Measurements from ENCODE around the gene MDN1.
"Not testable (repeated sequence)": the region's sequence is repeated elsewhere in the genome, so short reads cannot be mapped to it uniquely, and the experiment has no call there.

Gene MDN1

GRCh38 chr6:89655122-89655521 lies 164.5 kb downstream of the MDN1 start:
- DNase-seq (ENCODE audit: low spot score) = no peak
- no peak for TF ChIP-seq CTCF (IDR thresholded peaks at IDR 0.05; ENCODE audit: extremely low read depth, missing control alignments)

- no peak for DNase-seq (ENCODE audit: low spot score)
- no peak for TF ChIP-seq CTCF (IDR thresholded peaks at IDR 0.05; ENCODE audit: extremely low read depth, missing control alignments)
Measured at GRCh38 chr6:89650579-89650978, 169.0 kb downstream of the MDN1 start.

DNA sequence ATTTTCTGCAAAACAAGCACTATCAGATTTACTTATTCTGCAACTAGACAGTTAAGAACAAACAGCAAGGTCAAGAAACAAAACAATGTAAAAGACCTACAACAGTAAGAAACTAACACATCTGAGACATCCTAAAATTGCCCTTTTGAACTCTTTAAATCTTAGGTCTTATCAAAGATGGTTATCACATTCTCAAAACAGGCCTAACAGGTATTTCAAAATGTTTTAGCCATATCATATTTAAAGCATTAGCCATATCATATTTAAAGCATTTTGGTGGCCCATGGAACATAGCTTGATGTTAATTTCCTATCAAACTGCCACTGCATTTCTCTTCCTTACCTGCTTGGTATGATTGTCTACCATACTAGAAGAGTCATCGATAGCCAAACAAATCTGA lies 169.9 kb downstream of the MDN1 start:
- DNase-seq (ENCODE audit: low spot score) = no peak
- no peak for TF ChIP-seq CTCF (IDR thresholded peaks at IDR 0.05; ENCODE audit: extremely low read depth, missing control alignments)

DNA sequence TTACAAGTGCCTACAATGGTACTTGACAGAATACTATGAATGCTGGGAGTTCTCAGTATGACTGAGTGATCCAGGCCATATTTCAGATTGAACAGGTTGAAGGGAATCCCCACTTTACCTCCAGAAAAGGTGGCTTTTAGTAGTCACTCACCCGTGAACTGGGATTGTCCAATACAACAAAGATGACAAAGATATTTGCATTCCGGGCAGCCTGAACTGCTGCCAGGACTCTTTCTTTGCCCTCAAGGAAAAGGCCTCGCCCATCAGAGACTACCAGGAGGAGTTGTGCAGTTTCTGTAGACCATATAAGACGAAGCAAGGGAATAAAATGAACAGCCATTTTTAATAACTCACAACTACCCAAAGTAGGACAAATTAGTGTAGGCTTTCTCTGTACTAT lies 174.7 kb downstream of the MDN1 start:
- DNase-seq (ENCODE audit: low spot score) = no peak
- TF ChIP-seq CTCF (IDR thresholded peaks at IDR 0.05; ENCODE audit: extremely low read depth, missing control alignments) = no peak

GRCh38 chr6:89643406-89643805 lies 176.2 kb downstream of the MDN1 start:
- DNase-seq (ENCODE audit: low spot score) = no peak
- no peak for TF ChIP-seq CTCF (IDR thresholded peaks at IDR 0.05; ENCODE audit: extremely low read depth, missing control alignments)

DNA sequence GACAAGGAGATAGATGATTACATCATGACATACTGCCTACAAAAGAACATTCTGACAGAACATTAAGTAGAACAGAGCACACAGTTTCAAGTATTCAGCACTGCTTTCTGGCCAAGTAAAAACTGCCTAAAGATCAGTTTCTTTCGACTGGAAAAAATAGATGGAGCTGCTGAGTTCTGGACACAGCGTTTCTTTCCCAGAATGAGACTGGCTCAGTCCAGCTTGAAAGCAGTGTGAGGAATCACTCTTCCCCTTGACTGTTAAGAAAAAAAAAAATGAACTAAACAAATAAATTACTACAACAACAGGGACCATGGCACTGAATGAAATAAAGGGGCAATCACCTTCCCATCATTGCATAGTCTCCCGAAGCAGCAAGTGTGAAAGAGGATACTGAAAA lies 176.6 kb downstream of the MDN1 start:
- TF ChIP-seq CTCF (IDR thresholded peaks at IDR 0.05; ENCODE audit: extremely low read depth, missing control alignments) = no peak
- DNase-seq (ENCODE audit: low spot score) = no peak

DNA sequence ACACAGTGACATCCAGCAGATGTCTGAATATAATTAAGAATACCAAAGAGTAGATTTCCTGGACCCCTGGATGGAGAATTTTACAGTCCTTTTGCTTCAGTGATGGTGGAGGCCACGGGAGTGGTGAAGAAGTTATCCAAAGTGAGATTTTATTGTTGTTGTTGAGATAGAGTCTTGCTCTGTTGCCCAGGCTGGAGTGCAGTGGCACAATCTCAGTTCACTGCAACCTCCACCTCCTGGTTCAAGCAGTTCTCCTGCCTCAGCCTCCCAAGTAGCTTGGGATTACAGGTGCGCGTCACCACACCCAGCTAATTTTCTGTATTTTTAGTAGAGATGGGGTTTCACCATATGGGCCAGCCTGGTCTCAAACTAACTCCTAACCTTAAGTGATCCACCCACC lies 178.0 kb downstream of the MDN1 start:
- not testable (repeated sequence) for DNase-seq (ENCODE audit: low spot score)

- DNase-seq (ENCODE audit: low spot score) = no peak
Measured at GRCh38 chr6:89640804-89641203, 178.8 kb downstream of the MDN1 start.

More at GRCh38 chr6:89640804-89641203, 178.8 kb downstream of the MDN1 start:
- no peak for TF ChIP-seq CTCF (IDR thresholded peaks at IDR 0.05; ENCODE audit: extremely low read depth, missing control alignments)
